Activated CD4-positive, CD25-positive, alpha-beta regulatory T cell treated with anti-CD3 and anti-CD28 coated beads, Interleukin-2, amount 50 U/mL, for 16 hours (primary cell): ENCODE results near the gene PIK3R5.
"Not testable (repeated sequence)": the region's sequence is repeated elsewhere in the genome, so short reads cannot be mapped to it uniquely, and the experiment has no call there.

Experiments used
- DNase-seq: peaks from one replicate; pipeline ENCODE4 v3.0.0-alpha.2; 2020; ENCODE audit warnings: low read depth, low spot score

PIK3R5 gene

GRCh38 chr17:8859027-8859803, 106.3 kb downstream of the PIK3R5 start:
- DNase-seq, result no peak

GRCh38 chr17:8857919-8858318, 107.6 kb downstream of the PIK3R5 start:
- DNase-seq, result no peak

GRCh38 chr17:8856869-8857575, 108.5 kb downstream of the PIK3R5 start:
- no peak for DNase-seq

GRCh38 chr17:8856205-8856603, 109.3 kb downstream of the PIK3R5 start:
- DNase-seq, result not testable (repeated sequence)

GRCh38 chr17:8855477-8856204, 109.9 kb downstream of the PIK3R5 start:
- no peak for DNase-seq

GRCh38 chr17:8851600-8851999, 113.9 kb downstream of the PIK3R5 start:
- no peak for DNase-seq

GRCh38 chr17:8849311-8850041, 116.0 kb downstream of the PIK3R5 start:
- no peak for DNase-seq

- DNase-seq, result no peak
Observed at GRCh38 chr17:8847891-8848290, 117.6 kb downstream of the PIK3R5 start.

- DNase-seq, result no peak
Observed at GRCh38 chr17:8846768-8847211, 118.7 kb downstream of the PIK3R5 start.

GRCh38 chr17:8844229-8845218, 121.0 kb downstream of the PIK3R5 start:
- DNase-seq, result no peak

GRCh38 chr17:8843344-8843743, 122.2 kb downstream of the PIK3R5 start:
- DNase-seq, result no peak

- DNase-seq, result no peak
Observed at GRCh38 chr17:8841844-8842243, 123.7 kb downstream of the PIK3R5 start.

GRCh38 chr17:8839410-8839935, 126.0 kb downstream of the PIK3R5 start:
- no peak for DNase-seq

- no peak for DNase-seq
Observed at GRCh38 chr17:8838551-8839095, 126.9 kb downstream of the PIK3R5 start.

GRCh38 chr17:8837563-8838075, 127.9 kb downstream of the PIK3R5 start:
- no peak for DNase-seq

GRCh38 chr17:8836821-8837562, 128.5 kb downstream of the PIK3R5 start:
- DNase-seq, result no peak

GRCh38 chr17:8835631-8836364, 129.7 kb downstream of the PIK3R5 start:
- DNase-seq, result no peak

- DNase-seq, result no peak
Observed at GRCh38 chr17:8835106-8835505, 130.4 kb downstream of the PIK3R5 start.
